Measurements from ENCODE around the gene ATF4. TPM values are rescaled to one million over a fixed set of nuclear protein-coding genes. Genes with fewer than 3 reads are reported as not detected.

ATF4 gene
- total RNA-seq, 1 donor from 2014 or later, result 303 TPM

DNA sequence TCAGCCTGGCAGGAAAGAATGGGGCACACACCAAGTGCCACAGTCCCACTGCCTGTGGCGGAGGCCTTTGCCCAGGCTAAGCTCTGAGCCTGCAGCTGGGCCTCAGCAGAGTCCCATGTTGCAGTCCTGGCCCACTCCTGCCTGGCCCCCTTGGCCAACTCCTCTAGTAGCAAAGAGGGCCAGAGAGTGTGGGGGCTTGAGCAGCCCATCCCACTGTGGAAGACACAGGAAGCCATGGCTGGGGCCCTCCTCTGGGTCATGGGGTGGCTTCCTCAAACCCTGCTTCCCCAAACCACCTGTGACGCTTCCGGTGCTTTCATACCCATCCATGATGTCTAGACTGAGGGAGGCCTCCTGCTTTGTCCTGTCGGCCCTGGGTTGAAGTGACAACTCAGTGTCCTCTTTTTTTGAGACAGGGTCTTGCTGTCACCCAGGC lies 6.4 kb downstream of the ATF4 start:
- intact Hi-C loops (cut with micrococcal nuclease), result loop anchor here (10.0 kb wide), 1 partner anchor 1918 kb away; the partner anchor contains the start of gene TOB2

DNA sequence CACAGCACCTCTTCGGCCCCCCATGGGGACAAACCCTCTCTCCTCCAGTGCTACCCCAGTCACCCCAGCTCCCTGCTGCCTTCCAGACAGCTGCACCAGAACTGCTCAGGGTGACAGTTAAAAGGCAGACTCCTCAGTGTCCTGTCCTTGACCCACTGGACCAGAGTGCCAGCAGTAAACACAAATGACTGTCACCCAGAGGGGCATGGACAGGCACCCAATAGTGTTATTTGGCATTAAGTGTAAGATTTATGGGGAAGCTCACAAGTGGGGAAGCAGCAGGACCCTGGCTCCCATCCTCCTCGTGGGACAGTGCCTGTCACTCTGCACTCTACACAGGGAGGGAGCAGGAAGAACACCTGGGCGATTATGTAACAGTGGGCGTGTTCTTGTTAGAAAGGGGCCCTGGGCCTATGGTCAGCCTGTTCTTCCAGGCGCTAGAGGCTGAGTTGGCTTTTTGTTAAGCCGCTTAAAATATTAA lies 7.2 kb downstream of the ATF4 start:
- intact Hi-C loops (cut with micrococcal nuclease), result loop anchor here (10.0 kb wide), 1 partner anchor 1917 kb away; the partner anchor contains the start of gene TOB2

DNA sequence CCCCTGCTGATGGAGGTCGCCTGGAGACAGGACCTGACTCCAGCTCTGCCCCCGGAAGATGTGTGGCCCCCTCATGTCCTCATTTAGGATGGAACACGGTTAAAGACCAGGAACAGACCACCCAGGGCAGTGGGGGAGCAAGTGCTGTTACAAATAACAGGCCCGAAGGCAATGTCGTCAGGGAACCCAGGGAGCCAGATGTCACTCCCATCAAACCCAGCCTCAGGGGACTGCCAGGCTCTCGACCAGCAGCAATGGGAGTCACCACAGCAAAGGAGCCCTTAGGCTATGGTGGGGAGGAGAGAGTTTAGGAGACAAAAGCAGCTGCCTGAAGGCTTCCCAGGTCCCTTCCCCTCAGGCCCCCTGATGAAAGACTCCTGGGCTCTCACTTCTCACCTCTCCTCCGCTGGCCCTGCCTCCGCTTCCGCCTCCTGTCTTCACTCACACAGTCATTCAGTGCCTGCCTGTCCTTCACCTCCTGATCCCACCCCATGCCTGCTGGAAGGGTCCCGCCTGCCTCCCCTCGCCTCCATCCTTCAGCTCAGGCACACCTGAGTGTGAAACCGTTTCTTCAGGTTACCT lies 7.8 kb downstream of the ATF4 start:
- intact Hi-C loops (cut with micrococcal nuclease), result loop anchor here (10.0 kb wide), 1 partner anchor 1917 kb away; the partner anchor contains the start of gene TOB2

- intact Hi-C loops (cut with micrococcal nuclease), result loop anchor here (1.0 to 10.0 kb wide), 4 partner anchors 36 to 1916 kb away; partner anchors contain the start of genes RPL3 and TOB2
These were observed 8.5 kb downstream of the ATF4 start for GRCh38 chr22:39528681-39529486.

DNA sequence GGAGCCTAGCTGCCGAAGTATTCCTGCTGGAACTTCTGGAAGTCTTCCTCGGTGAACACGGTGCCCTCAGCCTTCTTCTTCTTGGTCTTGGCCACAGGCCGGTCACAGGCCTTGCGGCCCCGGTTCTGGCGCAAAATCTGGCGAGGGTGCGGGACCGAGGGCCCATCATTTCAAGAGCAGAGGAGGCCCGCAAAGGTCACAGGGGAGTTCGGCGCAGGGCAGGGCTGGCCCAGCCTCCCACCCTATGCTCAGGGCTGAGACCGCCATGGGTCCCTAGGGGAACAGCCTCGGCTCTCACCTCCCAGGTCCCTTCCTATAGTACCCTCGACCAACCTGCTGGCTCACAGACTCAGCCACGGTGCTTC lies 9.1 kb downstream of the ATF4 start:
- intact Hi-C loops (cut with micrococcal nuclease), result loop anchor here (1.0 to 10.0 kb wide), 4 partner anchors 36 to 1915 kb away; partner anchors contain the start of genes RPL3 and TOB2

GRCh38 chr22:39530116-39530515 lies 9.8 kb downstream of the ATF4 start:
- intact Hi-C loops (cut with micrococcal nuclease), result loop anchor here (5.0 to 10.0 kb wide), 4 partner anchors 358 to 1562 kb away; partner anchors contain the start of genes EP300 and MRTFA

DNA sequence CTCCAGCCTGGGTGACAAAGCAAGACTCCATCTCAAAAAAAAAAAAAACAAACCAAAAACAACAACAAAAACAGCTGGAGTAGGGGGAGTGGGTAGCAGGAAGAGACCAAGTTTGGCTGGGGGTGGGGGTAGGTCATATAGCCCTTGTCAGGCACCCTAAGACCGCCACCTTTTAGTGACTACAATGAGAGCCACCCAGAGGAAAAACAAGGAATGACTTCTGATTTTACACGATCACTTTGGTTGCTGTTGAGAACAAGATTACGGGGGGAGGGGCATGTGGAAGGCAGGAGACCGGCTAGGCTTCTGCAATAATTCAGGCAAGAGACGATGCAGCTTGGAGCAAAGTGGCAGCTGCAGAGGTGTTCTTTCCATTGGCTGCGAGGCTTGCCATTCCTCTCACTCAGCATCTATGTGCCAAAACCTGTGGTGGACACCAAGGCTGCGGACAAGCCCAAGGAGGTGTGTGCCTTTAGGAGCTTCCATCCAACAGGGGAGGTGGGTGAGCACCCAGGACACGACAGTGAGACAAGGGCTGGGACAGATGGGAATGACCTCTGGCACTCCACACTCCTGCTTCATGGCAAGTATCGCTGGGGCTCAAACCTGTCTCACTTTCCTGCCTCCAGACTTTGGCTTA lies 10.4 kb downstream of the ATF4 start:
- intact Hi-C loops (cut with micrococcal nuclease), result loop anchor here (5.0 to 10.0 kb wide), 4 partner anchors 359 to 1561 kb away; partner anchors contain the start of genes EP300 and MRTFA

- intact Hi-C loops (cut with micrococcal nuclease), result loop anchor here (1.0 to 10.0 kb wide), 17 partner anchors 12 to 1560 kb away; partner anchors contain the start of genes ADSL, ATF4, EP300 and GRAP2
These were observed 12.1 kb downstream of the ATF4 start, which contains the start of gene RPS19BP1 for GRCh38 chr22:39532215-39533073. TSS of gene RPS19BP1 (minus strand) at chr22:39532748. CDS start at chr22:39532738, 10 bp downstream.

GRCh38 chr22:39534092-39534506 lies 13.7 kb downstream of the ATF4 start:
- intact Hi-C loops (cut with micrococcal nuclease), result loop anchor here (1.0 to 10.0 kb wide), 7 partner anchors 362 to 1558 kb away; partner anchors contain the start of genes EP300 and MRTFA

DNA sequence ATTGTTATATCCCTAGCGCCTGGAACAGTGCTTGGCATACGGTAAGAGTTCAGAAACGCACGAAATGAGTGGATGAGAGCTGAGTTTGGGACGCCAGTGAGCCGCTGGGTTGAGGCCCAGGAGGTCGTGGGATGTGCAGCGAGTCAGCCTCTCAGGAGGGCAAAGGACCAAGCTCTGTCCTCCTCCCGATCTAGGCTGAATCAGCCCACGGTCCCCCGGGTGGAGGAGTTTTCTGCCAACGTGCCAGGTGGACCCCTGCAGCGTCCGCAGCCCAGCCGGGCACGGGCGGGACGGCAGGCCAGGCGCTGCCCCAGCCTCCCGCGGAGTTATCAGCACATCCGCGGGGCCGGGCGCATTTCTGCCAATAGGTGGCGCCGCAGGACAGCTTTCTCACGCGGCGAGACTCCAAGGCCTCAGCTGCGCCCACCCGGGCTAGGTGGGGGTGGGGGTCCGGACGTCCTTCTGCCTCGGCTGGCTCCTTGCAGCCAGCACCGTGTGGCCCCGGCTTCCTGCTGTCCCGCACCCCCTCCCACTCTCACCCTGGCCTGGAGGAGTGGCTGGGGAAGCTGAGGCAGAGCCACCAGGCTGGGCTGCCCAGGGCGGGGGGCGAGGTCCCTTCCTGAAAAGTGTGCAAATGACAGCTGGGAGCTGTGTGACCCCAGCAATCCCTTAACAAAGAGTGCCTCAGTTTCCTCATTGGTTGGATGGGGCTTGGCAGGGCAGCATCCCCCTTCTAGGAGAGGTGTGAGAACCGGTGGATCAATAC lies 14.4 kb downstream of the ATF4 start:
- intact Hi-C loops (cut with micrococcal nuclease), result loop anchor here (1.0 to 10.0 kb wide), 7 partner anchors 362 to 1558 kb away; partner anchors contain the start of genes EP300 and MRTFA

GRCh38 chr22:39535357-39535725 lies 15.0 kb downstream of the ATF4 start:
- intact Hi-C loops (cut with micrococcal nuclease), result loop anchor here (10.0 kb wide), 1 partner anchor 1099 kb away; the partner anchor contains the start of gene MRTFA

DNA sequence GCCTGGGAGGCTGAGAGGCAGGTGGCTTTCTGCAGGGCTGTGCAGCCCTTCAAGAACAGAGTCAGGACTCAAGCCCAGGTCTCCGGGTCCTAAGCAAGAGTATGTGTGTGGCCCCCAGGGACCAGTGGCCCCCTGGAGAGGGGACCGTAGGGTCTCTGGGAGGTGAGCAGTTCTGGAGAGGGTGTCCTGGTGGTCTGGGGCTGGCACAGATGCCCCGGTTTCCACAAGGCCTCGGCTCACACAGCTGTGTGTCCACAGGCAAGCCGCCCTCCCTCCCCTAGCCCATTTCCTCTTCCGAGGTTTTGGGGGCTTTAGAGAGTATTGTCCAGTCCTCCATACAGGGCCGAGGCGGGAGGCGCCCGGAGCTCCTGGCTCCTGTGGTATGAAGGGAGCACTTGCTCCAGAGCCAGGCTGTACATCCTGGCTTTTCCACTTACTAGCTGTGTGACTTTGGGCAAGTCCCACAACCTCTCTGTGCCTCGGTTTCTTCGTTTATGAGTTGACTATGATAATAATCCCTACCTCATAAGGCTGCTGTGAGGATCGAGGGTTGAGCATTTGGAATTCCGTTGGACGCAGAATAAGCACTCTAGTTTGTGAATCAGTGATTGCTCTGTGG lies 15.6 kb downstream of the ATF4 start:
- intact Hi-C loops (cut with micrococcal nuclease), result loop anchor here (10.0 kb wide), 1 partner anchor 1099 kb away; the partner anchor contains the start of gene MRTFA

GRCh38 chr22:39536711-39537110 lies 16.3 kb downstream of the ATF4 start:
- intact Hi-C loops (cut with micrococcal nuclease), result loop anchor here (10.0 kb wide), 1 partner anchor 1098 kb away; the partner anchor contains the start of gene MRTFA

DNA sequence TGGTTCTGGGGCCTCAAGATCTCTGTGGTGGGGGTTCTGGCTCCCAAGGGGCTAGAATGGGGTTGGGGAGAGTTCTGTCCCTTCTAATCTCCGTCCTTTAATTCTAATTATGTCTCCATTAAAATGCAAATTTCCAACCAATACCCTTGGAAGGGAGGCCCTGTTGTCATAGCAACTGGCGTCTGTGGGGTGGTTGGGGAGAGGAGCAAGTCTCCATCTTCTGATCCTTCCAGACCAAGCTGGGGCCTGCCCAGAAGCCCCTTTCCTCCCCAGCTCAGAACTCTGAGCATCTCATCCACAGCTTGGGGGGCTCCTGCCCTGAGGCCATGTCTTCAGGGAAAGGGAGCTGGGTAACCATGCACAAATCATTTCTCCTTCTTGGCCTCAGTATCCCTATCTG lies 17.6 kb downstream of the ATF4 start:
- intact Hi-C loops (cut with micrococcal nuclease), result loop anchor here (10.0 kb wide), 1 partner anchor 1097 kb away; the partner anchor contains the start of gene MRTFA

- intact Hi-C loops (cut with micrococcal nuclease), result no loop called here
These were observed 22.7 kb downstream of the ATF4 start for GRCh38 chr22:39543095-39543494.

DNA sequence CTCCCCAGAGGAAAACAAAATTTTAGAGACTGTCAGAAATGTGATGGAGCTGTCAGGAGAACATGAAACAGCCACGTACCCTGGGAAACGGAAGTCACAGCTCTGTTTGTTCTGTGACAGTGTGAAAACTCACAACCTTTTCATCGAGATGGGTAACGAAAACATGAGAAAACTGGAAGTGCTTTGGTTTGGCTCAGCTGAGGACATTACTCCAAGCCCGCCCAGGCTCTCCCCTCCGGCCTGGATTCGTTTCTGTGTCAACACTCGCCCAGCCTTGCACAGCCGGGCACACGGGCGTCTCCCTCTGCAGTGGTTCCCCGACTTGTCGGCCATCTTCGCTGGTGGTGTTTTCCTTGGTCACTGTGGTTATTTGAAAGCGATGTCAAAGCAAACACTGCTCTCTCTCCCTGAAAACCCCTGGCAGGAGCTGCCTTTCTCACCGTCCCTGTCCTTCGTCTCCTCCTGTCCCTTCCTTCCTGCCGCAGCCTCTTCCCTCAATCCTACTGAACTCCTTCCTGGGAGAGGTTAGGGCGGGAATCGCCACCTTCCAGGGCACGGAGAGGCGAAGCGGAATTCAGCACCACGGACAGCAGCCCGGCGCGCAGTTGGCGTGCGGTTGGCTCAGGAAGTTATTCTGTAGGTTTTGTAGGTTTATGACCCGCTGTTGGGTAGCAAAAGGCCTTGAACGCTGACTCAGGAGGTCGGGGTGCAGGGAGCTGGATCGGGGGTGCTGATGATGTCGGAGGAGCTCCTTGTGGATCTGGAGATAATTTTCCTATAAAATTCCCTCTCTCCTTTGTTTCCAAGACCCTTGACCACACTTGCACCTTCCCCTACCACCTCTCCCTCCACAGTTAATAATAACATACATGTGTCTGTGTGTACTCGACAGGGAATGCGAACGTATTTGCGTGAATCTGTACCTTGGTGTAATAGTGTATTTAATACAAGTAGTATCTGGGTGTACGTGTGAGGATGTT lies 25.3 kb downstream of the ATF4 start:
- intact Hi-C loops (cut with micrococcal nuclease), result no loop called here

GRCh38 chr22:39546889-39547586 lies 26.7 kb downstream of the ATF4 start:
- intact Hi-C loops (cut with micrococcal nuclease), result no loop called here
